Esophagus mucosa (tissue), 1 donor: ENCODE data around the gene MED28. TPM values are rescaled to one million over a fixed set of nuclear protein-coding genes. Genes with fewer than 3 reads are reported as not detected.
"Not testable (repeated sequence)": the region's sequence is repeated elsewhere in the genome, so short reads cannot be mapped to it uniquely, and the experiment has no call there.

Experiments
- ATAC-seq: fragments of 200-7000 bp; cut with Tn5 transposase; one replicate; pipeline ENCODE4 v1.9.1; 2020
- total RNA-seq: library from RNA; stranded (reverse); gene quantifications from one replicate; pipeline ENCODE4 v1.2.4, GENCODE V29; 2023
- donor health status: DM: yes; HTN: yes; CAD: no.

The MED28 gene
- total RNA-seq, 1 donor from 2014 or later, result 34.4 TPM

GRCh38 chr4:17618926-17619325 lies 4.5 kb downstream of the MED28 start:
- no peak for ATAC-seq

- ATAC-seq, result no peak
Measured at GRCh38 chr4:17619416-17620105, 5.1 kb downstream of the MED28 start.

GRCh38 chr4:17623451-17624001 lies 9.1 kb downstream of the MED28 start:
- ATAC-seq, result no peak

- no peak for ATAC-seq
Measured at GRCh38 chr4:17624821-17625220, 10.4 kb downstream of the MED28 start.

- no peak for ATAC-seq
Measured at GRCh38 chr4:17630228-17630627, 15.8 kb downstream of the MED28 start.

GRCh38 chr4:17633600-17633999 lies 19.2 kb downstream of the MED28 start:
- no peak for ATAC-seq

GRCh38 chr4:17635056-17635455 lies 20.6 kb downstream of the MED28 start:
- no peak for ATAC-seq

- ATAC-seq, result no peak
Measured at GRCh38 chr4:17636341-17636695, 21.9 kb downstream of the MED28 start.

GRCh38 chr4:17636696-17637622 lies 22.5 kb downstream of the MED28 start:
- ATAC-seq, result peak; percentile 81

GRCh38 chr4:17639136-17639535 lies 24.7 kb downstream of the MED28 start:
- ATAC-seq, result no peak

- ATAC-seq, result no peak
Measured at GRCh38 chr4:17642398-17642783, 27.9 kb downstream of the MED28 start.

GRCh38 chr4:17646693-17647092 lies 32.3 kb downstream of the MED28 start:
- no peak for ATAC-seq

GRCh38 chr4:17647176-17647806 lies 32.9 kb downstream of the MED28 start:
- no peak for ATAC-seq

- no peak for ATAC-seq
Measured at GRCh38 chr4:17647927-17648326, 33.5 kb downstream of the MED28 start.

GRCh38 chr4:17650406-17650805 lies 36.0 kb downstream of the MED28 start:
- ATAC-seq, result no peak

GRCh38 chr4:17654701-17655100 lies 40.3 kb downstream of the MED28 start:
- no peak for ATAC-seq

- no peak for ATAC-seq
Measured at GRCh38 chr4:17657090-17657489, 42.6 kb downstream of the MED28 start.

GRCh38 chr4:17657849-17658248 lies 43.4 kb downstream of the MED28 start:
- ATAC-seq, result no peak

- not testable (repeated sequence) for ATAC-seq
Measured at GRCh38 chr4:17659196-17659595, 44.8 kb downstream of the MED28 start.

GRCh38 chr4:17662694-17663093 lies 48.3 kb downstream of the MED28 start:
- ATAC-seq, result no peak

- ATAC-seq, result no peak
Measured at GRCh38 chr4:17664755-17665154, 50.3 kb downstream of the MED28 start.

- ATAC-seq, result no peak
Measured at GRCh38 chr4:17665346-17665745, 50.9 kb downstream of the MED28 start.

GRCh38 chr4:17665852-17666251 lies 51.4 kb downstream of the MED28 start:
- no peak for ATAC-seq
